Measurements from ENCODE around the gene FKBP7.
A peak's percentile ranks its signal among the peaks of the same experiment; 100 is the strongest.
"Not testable (repeated sequence)": the region's sequence is repeated elsewhere in the genome, so short reads cannot be mapped to it uniquely, and the experiment has no call there.

The FKBP7 gene, protein sequence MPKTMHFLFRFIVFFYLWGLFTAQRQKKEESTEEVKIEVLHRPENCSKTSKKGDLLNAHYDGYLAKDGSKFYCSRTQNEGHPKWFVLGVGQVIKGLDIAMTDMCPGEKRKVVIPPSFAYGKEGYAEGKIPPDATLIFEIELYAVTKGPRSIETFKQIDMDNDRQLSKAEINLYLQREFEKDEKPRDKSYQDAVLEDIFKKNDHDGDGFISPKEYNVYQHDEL

GRCh38 chr2:178478439-178479274, at the start of gene FKBP7:
Gene FKBP7, minus strand, starts transcription at chr2:178478600. Its CDS starts 101 bp downstream, at chr2:178478499.
- peak; percentile 60 to 75 for DNase-seq

DNA sequence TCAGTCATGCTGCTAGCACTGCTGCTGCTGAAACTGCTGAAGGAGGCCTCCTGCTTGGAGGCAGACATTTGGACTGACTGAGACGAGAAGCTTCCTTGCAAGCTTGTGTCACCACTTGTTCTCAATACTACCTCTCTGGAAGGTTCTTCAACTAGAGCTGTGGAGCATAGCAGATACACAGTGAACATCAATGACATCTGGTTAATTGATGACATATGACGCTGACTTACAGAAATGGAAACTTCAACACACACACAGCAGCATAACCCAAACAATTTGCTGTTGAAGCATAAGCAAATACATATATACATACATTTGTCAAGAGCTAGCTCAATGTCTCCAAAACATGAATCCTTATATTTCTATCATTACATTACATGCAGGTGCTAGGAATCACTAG, 49.2 kb upstream of the FKBP7 start:
- no peak for DNase-seq

DNA sequence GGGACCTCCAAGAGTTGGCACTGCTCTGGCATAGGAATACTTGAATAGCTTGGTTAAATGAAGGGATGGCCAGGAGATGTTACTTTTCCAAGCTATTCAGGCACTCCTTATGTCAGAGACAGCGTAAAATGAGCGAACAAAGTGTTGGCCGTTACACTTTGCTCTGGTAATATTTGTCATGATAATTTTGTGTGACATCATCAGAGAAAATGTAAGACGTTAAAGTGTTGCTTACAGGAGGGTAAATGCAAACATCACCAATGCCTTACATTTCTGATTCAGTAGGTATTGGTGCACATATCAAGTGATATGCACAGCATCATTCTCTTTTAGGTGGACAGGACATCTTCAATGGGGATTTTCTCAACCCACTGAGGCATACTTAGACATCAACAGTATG, 47.9 kb upstream of the FKBP7 start:
- no peak for DNase-seq

DNA sequence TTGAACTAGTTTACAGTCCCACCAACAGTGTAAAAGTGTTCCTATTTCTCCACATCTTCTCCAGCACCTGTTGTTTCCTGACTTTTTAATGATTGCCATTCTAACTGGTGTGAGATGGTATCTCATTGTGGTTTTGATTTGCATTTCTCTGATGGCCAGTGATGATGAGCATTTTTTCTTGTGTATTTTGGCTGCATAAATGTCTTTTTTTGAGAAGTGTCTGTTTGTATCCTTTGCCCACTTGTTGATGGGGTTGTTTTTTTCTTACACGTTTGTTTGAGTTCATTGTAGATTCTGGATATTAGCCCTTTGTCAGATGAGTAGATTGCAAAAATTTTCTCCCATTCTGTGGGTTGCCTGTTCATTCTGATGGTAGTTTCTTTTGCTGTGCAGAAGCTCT, 47.1 kb upstream of the FKBP7 start:
- DNase-seq = not testable (repeated sequence)

DNA sequence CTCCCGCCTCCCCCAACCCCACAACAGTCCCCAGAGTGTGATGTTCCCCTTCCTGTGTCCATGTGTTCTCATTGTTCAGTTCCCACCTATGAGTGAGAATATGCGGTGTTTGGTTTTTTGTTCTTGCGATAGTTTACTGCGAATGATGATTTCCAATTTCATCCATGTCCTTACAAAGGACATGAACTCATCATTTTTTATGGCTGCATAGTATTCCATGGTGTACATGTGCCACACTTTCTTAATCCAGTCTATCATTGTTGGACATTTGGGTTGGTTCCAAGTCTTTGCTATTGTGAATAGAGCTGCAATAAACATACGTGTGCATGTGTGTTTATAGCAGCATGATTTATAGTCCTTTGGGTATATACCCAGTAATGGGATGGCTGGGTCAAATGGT, 46.6 kb upstream of the FKBP7 start:
- DNase-seq = not testable (repeated sequence)

DNA sequence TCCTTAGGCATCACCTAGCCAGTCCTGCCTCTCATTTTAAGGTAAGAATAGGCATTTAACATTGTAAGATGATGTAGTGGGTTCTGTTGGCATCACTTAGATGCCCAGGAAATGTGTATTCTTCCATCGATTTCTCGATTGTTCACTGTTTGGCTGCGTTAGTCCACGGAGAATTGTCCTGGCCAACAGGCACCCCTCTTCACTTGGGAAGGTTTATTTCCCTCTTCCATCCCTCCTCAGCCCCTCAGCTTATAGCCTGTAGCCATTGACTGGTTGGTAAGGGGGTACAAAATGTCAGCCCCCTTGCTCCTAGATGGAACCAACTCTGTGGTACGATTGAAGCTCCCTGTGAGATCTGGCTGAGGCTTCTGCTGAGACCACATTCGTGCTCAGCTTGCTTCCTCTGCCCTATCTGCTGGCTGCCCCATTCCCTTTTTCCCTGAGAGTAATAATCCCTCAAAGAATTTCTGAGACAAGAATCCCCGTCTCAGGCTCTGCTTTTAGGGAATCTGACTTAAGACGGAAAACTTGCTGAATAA, 45.3 kb upstream of the FKBP7 start:
- no peak for DNase-seq

DNA sequence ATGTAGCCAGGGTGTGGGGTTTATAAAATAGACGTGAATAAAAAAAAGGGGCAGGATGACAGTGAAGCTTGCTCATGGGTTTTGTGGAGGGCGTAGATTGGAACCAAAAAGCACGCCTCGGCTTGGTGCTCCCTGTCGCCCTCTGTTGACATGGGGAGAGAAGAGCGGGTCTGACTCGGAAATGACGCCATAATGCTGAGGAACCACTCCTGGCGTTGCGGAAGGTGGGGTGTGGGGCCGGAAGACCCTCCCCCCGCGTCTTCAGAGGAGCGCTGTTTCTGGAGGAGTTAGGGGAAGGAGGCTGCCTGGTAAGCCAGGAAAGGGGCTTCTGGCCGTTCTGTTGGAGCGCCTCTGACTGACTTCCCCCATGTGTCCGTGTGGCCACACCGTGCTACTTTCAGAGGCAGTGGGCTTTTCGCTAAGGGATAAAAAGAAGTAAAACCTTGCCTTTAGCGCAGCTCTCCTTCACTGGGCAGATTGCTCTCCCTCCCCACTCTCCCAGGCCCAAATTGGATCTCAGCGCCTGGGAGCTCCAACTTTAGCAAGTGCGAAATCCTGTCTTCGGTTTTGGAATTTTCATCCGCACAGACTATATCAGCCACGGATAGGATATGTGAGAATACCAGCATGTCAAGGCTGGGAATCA, 44.7 kb upstream of the FKBP7 start:
- no peak for DNase-seq

DNA sequence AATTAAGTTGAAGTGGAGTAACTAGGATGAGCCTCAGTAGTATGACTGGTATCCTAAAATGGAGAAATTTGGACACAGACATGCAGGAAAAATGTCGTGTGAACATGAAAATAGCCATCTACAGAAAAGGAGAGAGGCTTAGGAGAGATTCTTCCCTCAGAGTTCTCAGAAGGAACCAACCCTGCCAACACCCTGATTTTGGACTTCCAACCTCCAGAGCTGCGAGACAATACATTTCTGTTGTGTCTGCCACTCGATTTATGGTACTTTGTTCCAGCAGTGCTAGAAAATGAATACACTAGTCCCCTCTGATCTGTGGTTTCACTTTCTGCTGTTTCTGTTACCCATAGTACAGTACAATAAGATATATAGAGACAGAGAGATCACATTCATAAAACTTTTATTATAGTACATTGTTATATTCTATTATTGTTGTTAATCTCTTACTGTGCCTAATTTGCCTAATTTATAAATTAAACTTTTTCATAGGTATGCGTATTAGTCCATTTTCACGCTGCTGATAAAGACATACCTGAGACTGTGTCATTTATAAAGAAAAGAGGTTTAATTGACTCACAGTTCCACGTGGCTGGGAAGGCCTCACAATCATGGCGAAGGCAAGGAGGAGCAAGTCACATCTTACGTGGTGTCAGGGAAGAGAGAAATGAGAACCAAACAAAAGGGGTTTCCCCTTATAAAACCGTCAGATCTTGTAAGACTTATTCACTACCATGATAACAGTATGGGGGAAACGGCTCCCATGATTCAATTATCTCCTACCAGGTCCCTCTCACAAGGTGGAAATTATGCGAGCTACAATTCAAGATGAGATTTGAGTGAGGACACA, 43.1 kb upstream of the FKBP7 start:
- DNase-seq = no peak

- DNase-seq = no peak
Observed at GRCh38 chr2:178517496-178517895, 39.1 kb upstream of the FKBP7 start.

DNA sequence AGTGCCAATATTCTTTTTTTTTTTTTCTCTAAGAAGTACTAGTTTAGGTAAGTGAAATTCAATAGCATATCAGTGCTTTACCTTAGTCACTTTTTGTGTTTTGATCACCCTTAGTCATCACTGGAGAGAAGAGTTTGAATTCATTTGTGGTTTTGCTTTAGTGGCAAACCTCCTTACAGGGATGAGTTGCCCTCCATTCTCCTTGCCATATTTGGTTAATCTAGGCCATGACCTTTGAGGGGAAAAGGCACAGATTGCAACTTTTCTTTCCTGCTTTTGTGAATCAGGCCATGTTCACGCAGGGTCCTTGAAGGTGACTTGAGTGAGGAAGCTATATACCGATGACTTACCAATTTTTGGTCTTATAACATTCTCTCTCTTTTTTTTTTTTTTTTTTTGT, 36.3 kb upstream of the FKBP7 start:
- DNase-seq = no peak

DNA sequence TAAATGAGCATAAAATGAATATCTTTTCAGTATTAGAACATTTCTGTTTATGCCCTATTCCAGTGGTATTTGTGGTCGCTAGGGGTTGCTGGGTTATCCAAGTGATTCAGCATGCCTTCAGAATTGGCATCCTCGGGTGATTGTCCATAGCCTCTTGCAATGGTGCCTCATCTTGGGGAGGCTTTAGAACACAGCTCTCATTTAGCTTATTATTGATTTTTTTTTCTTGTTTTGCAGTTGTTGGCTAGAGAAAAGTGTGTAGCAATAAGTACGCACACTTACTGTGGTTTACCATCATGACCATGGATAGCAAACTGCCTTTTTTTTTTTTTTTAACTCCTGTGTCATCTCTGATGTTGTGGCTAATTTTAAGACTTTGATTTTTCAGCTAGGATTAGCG, 35.5 kb upstream of the FKBP7 start:
- no peak for DNase-seq

DNA sequence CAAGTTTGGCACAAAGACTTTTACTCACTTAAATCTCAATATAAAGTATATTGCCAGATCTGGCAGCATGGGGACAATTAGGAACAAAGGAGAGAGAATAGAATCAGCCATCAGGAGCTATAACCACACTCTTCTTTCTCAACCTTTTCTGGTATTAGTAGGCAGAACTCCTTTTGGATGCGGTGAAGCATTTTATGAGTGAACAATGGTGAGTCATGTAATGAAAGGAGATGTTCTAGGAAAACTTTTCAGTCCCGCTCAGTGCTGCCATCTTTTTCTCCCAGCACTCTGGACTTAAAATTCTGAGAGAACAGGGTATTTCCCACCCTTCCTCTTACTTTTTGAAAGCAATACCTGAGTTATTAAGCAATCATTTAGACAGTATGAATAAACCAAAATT, 34.1 kb upstream of the FKBP7 start:
- DNase-seq = no peak

DNA sequence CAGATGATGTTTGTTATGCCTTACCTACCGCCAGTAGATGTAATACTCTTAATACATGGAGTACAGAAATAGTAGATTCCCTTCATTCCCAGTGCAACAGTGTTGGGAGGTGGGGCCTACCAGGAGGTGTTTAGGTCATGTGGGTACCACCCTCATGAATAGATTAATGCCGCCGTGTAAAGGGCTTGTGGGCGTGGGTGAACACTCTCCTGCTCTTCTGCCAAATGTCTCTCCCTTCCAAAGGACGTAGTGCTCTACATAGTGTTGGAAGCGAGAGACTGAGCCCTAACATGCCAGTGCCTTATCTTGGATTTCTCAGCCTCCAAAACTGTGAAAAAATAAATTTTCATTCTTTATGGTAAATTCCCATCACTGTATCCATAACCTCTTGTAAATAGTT, 32.0 kb upstream of the FKBP7 start:
- no peak for DNase-seq

GRCh38 chr2:178508646-178509045, 30.2 kb upstream of the FKBP7 start:
- no peak for DNase-seq

DNA sequence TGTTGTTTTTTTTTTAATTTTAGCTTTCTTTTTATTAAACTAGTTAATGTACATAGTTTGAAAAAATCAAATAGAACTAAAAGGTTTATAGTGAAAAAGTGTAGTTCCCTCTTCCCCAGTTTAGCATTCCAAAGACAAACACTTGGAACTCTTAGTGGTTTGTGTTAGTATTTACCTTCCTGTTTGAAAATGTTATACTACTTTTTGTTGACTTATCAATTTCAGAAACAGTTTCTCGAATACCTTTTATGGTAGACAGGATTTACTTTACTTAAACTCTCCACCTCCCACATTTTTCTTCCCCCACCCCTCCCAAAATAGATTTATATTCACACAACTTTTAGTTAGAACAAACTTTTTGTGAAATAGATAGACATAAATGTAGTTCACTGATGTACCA, 28.5 kb upstream of the FKBP7 start:
- DNase-seq = no peak

GRCh38 chr2:178506524-178506923, 28.1 kb upstream of the FKBP7 start:
- no peak for DNase-seq

GRCh38 chr2:178506101-178506500, 27.7 kb upstream of the FKBP7 start:
- DNase-seq = no peak

DNA sequence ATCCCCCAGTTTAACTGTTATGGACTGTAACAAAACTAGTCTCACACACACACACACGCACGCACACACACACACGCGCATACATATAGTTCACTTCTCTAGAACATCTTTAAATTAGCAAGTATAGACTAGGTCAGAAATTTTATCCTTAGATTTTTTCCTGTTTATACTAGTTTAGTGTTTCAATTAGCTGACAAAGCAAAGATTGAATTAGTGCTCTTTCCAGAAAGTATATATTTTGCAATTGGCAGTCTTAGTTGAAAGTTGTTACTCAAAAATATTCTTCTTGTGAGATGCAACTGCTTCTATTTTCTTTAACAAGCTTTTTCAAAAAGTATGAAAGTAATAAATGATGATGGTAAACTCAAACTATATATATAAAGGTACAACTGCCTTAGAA, 24.4 kb upstream of the FKBP7 start:
- DNase-seq = no peak

DNA sequence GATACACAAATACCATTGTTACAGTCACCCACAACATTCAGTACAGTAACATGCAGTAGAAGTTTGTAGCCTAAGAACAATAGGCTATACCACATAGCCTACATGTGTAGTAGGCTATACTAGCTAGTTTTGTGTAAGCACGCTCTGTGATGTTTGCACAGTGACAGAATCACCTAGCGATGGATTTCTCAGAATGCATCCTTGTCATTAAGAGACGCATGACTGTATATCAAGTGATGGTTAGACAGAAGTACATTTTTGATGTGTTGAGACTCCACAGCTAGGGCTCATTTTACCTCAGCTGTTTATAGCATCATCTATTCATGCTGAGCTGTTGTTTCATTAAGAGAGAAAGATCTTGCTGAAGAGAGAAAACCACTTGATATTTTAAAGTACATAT, 21.2 kb upstream of the FKBP7 start:
- DNase-seq = no peak

DNA sequence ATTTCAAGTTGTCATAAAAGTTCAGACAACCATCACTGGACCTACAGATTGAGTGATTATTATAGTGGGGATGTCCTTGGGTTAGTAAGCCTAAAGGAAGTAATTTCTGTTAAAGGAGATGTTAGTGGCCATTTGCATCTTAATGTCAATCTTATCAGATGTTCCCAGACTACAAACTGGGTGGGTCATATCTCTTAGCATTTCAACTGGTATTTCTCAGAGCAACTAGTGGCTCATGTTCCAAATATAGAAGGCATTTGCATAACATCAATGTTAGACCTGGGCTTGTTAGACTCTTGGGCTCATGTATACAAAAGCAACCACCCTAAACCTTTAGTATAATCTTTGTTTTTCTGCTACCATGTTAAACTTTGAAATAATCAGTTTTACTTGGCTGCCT, 19.7 kb upstream of the FKBP7 start:
- DNase-seq = no peak

- no peak for DNase-seq
Observed at GRCh38 chr2:178496049-178496448, 17.6 kb upstream of the FKBP7 start.

GRCh38 chr2:178491612-178492011, 13.2 kb upstream of the FKBP7 start:
- no peak for DNase-seq

- DNase-seq = no peak
Observed at GRCh38 chr2:178485356-178485755, 7.0 kb upstream of the FKBP7 start.
